Suprapubic skin (tissue), 4 donors: Measurements from ENCODE around the gene CHRNB2. TPM values are rescaled to one million over a fixed set of nuclear protein-coding genes. Genes with fewer than 3 reads are reported as not detected.

Source experiments
- DNase-seq, 2 donors: peaks; one replicate each; pipeline ENCODE4 v3.0.0-alpha.2; 2019; ENCODE audit warnings: low spot score in 2 of 2
- H3K27ac ChIP-seq: fragments of 200-600 bp; sonication (generic); one replicate; pipeline ENCODE4 v1.5.1; 2019
- H3K27me3 ChIP-seq: fragments of 200-600 bp; sonication (generic); one replicate; pipeline ENCODE4 v1.5.1; 2019
- H3K36me3 ChIP-seq: fragments of 200-600 bp; sonication (generic); one replicate; pipeline ENCODE4 v1.5.1; 2019
- H3K4me1 ChIP-seq: fragments of 200-600 bp; sonication (generic); one replicate; pipeline ENCODE4 v1.5.1; 2019
- H3K4me3 ChIP-seq: fragments of 200-600 bp; sonication (generic); one replicate; pipeline ENCODE4 v1.5.1; 2019; ENCODE audit warnings: mild to moderate bottlenecking
- H3K9me3 ChIP-seq: fragments of 200-600 bp; sonication (generic); one replicate; pipeline ENCODE4 v1.5.1; 2019
- CTCF ChIP-seq, 2 donors: fragments of 200-600 bp in 1 of 2; fragments of 450-650 bp in 1 of 2; sonication (generic) in 1 of 2; IDR thresholded peaks; one replicate each; pipeline ENCODE4 v1.5.1; 2016 to 2019; ENCODE audit warnings: antibody characterized with exemption in 2 of 2, mild to moderate bottlenecking in 1 of 2, moderate library complexity in 1 of 2
- EP300 ChIP-seq: sonication (generic); formaldehyde crosslinking; IDR thresholded peaks from one replicate; pipeline ENCODE4 v1.6.1; 2017; ENCODE audit warnings: antibody characterized with exemption
- POLR2A ChIP-seq, 2 donors: fragments of 450-650 bp; IDR thresholded peaks; one replicate each; pipeline ENCODE4 v1.6.1; 2017; ENCODE audit warnings: antibody characterized with exemption in 2 of 2, mild to moderate bottlenecking in 2 of 2, moderate library complexity in 2 of 2
- POLR2AphosphoS5 ChIP-seq, 3 donors: sonication (generic); formaldehyde crosslinking; IDR thresholded peaks; one replicate each; pipeline ENCODE4 v1.6.1; 2017; ENCODE audit warnings: antibody characterized with exemption in 3 of 3
- WGBS: methylation state at CpG from one replicate; pipeline ENCODE4 v1.1.5; 2018; 5-methylcytosine and 5-hydroxymethylcytosine counted together
- total RNA-seq, 4 donors: library from RNA; depleted of rRNA; stranded (reverse); fragments of >200 nt; gene quantifications; one replicate each; pipeline ENCODE4 v1.1.0, GENCODE V29; 2016

The CHRNB2 gene
- total RNA-seq, 4 donors from 2014 or later = 0.26 to 0.83 (median 0.33) TPM

- WGBS = 84% methylated on average over 3 of the region's 3 CpGs
- Histone ChIP-seq H3K4me1 (peaks cover 16% of the 10 kb centered on the region), H3K36me3 (peaks cover 3% of the 10 kb centered on the region), H3K9me3 (no peaks in the 10 kb centered on the region), H3K4me3 (no peak overlapping the region), H3K27ac (no peak overlapping the region), H3K27me3 (no peaks in the 10 kb centered on the region)
- no peak for DNase-seq
- TF ChIP-seq POLR2A (IDR thresholded peaks at IDR 0.05) = no peak
- no peak for TF ChIP-seq CTCF (IDR thresholded peaks at IDR 0.05)
- TF ChIP-seq EP300 = no peak
- no peak for TF ChIP-seq POLR2AphosphoS5 (IDR thresholded peaks at IDR 0.05)
These were observed 55.8 kb downstream of the CHRNB2 start for GRCh38 chr1:154623358-154623757.

GRCh38 chr1:154624746-154625643, 57.4 kb downstream of the CHRNB2 start:
- peaks cover 16% of the 10 kb centered on the region for H3K4me1 ChIP-seq
- TF ChIP-seq POLR2AphosphoS5 (IDR thresholded peaks at IDR 0.05) = no peak
- TF ChIP-seq POLR2A (IDR thresholded peaks at IDR 0.05) = no peak
- TF ChIP-seq CTCF (IDR thresholded peaks at IDR 0.05) = no peak
- TF ChIP-seq EP300 = no peak
- no peaks in the 10 kb centered on the region for H3K9me3 ChIP-seq
- H3K36me3 ChIP-seq = peaks cover 3% of the 10 kb centered on the region
- no peak overlapping the region for H3K27ac ChIP-seq
- 89% methylated on average over 8 of the region's 8 CpGs for WGBS
- H3K27me3 ChIP-seq = no peaks in the 10 kb centered on the region
- H3K4me3 ChIP-seq = no peak overlapping the region
- no peak for DNase-seq

- DNase-seq = no peak
- Histone ChIP-seq H3K27ac (peak overlapping the region; percentile 90), H3K4me3 (peak overlapping the region; percentile 86), H3K27me3 (no peaks in the 10 kb centered on the region), H3K36me3 (peaks cover 3% of the 10 kb centered on the region), H3K9me3 (no peaks in the 10 kb centered on the region), H3K4me1 (peaks cover 16% of the 10 kb centered on the region)
- 15% methylated on average over 9 of the region's 10 CpGs for WGBS
- TF ChIP-seq POLR2A (IDR thresholded peaks at IDR 0.05) (no peak), CTCF (IDR thresholded peaks at IDR 0.05) (no peak), POLR2AphosphoS5 (IDR thresholded peaks at IDR 0.05) (no peak), EP300 (no peak)
These were observed 59.1 kb downstream of the CHRNB2 start for GRCh38 chr1:154626456-154627256.

- Histone ChIP-seq H3K27me3 (no peaks in the 10 kb centered on the region), H3K4me1 (peaks cover 16% of the 10 kb centered on the region), H3K9me3 (no peaks in the 10 kb centered on the region), H3K36me3 (peaks cover under 1% of the 10 kb centered on the region), H3K27ac (peak overlapping the region; percentile 90), H3K4me3 (peak overlapping the region; percentile 86)
- TF ChIP-seq POLR2AphosphoS5 (IDR thresholded peaks at IDR 0.05) = peak in 1 of 3 donors; percentile 57
- no peak for TF ChIP-seq CTCF (IDR thresholded peaks at IDR 0.05)
- under 1% methylated on average over 9 of the region's 70 CpGs for WGBS
- DNase-seq = peak; percentile 90 to 94
These were observed 59.9 kb downstream of the CHRNB2 start for GRCh38 chr1:154627257-154628120.
